Stimulated activated CD4-positive, alpha-beta T cell treated with anti-CD3 and anti-CD28 coated beads, Interleukin-4, amount 100 ng/mL, for 1 hour (primary cell): ENCODE data around the gene PSME2.

ENCODE experiments used
- DNase-seq: peaks from one replicate; pipeline ENCODE4 v3.0.0-alpha.2; 2020

PSME2 gene, protein sequence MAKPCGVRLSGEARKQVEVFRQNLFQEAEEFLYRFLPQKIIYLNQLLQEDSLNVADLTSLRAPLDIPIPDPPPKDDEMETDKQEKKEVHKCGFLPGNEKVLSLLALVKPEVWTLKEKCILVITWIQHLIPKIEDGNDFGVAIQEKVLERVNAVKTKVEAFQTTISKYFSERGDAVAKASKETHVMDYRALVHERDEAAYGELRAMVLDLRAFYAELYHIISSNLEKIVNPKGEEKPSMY

DNA sequence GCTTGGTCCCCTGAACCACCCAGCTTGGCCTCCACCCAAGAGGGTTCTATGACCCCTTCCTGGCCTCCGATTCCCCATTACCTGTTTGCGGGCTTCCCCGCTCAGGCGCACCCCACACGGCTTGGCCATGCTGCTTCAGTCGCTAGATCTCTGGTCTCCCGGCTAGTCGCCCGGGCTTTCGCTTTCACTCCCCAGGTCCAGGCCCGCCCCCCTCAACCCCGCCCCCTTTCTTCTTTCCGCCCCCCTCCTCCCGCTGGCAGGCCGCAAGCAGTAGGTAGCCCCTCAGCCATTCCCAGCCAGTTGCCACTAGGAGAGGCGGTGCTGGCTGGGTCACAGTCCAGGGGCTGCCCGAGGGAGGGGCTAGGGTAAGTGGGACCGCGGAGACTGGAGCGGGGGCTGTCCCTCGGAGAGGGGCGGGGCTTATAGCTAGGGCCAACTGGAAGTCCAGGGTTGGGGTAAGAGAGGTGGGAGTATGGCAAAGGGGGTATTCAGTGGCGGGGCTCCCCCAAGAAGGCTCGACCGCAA is at the start of gene PSME2:
PSME2 (minus strand) TSS at position 158 of the 525 bp plus-strand sequence; CDS start at position 129, 29 bp downstream.
- peak; percentile 77 for DNase-seq

DNA sequence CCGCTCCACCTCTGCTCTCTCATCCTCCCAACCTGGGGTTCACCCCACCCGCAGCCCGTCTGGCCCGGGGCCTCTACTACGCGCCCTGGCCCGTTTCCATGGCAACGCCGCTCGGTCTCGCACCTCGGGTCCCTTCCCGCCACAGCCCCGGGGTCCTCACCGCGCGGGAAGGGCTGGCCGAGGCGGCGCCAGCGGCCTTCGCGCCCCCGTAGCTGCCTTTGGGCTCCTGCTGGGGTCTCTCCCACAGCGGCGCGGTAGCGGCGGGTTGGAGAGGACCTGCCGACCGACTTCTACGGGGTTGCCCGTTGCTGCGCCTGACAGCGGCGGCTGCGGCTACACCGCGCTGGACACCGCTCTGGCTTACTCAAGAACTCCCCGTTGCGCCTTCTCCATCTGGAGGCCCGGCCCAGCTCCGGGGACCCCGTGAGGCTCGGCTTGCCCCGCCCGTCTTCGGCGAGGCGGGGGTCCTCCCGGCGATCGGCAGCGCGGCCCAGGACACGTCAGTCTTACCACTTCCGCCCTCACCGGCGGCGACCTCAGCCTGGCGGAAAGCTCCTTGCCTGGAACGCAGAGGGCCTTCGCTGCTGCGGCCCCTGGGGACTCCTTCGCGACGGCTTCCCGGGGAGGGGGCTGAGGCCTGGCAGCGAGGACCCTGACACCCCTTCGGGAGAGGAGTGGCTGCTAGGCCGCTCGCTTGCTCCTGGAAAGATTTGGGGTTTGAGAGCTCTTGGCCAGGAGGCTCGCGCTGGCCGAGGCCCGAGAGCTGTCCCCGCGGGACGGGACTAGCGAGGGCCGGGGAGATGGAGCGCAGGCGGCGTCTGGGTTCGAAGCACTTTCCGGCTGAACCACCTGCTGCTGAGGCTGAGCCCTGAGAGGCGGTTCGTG is 49.0 kb upstream of the PSME2 start, which contains the start of gene TM9SF1:
TM9SF1 (minus strand) TSS at position 256 of the 885 bp plus-strand sequence. CDS start 422 bp downstream, outside the sequence.
- DNase-seq = peak; percentile 87

DNA sequence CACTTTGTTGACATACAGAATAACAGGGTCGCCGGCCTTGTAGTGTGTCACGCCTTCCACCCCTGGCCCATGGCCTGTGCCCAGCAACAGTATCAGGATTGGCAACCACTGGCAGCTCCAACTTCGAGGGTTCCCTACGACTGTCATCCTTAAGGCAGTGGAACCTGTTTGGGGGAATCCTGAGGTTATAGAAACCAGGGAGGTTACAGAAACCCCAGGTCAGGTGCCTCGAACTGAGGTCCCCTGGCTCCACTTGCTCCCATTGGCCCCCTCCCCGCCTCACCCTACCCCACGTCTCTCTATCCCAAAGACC is 48.4 kb upstream of the PSME2 start:
- DNase-seq = no peak

DNA sequence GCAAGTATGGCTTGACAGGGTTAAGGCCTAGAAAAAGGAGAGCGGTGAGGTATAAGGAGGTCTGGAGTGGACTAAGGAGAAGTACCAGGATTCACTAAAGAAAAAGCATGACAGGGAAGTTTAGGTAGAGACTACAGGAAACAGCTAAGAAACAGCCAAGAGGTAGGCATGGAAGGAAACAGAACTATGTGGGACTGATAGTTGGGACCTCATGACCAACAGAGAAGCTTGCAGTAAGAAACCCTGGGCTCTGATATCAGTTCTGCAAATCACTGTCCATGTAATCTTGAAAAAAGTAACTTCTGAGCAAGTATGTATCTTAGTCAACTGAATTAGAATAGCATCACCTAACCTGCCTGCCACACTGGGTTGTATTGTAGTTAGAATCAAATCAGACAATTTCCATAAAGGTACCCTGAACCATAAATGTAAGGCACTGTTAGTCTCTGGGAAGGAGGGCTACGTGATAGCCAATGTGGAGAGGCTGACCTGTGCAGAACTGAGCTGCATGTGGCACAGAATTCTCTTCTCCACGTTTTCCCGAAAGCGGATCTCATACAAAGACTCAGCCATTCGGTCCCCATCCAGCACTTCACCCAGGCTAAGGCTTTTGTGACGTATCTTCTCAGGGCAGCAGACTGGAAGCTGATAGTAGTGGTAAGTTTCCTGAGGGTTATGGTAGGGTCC is 47.9 kb upstream of the PSME2 start:
- no peak for DNase-seq

DNA sequence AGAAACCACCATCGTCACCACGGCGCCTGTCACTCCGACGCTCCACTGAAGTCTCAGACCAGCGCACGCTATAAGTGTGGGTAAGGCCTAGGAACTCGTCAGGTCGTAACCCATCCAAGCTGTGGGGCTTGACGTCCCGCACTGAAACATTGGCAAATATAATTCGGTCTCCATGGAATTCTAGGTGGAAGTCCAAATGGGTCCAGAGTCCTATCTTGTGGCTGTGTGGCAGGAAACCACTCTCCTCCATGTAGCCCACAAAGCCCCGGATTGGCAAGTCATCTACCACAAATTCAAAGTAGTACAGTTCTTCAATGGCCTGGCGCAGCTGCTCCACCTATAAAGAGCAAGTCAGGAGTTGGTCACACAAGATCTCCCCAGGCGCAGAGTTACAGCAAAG is 46.5 kb upstream of the PSME2 start:
- no peak for DNase-seq

DNA sequence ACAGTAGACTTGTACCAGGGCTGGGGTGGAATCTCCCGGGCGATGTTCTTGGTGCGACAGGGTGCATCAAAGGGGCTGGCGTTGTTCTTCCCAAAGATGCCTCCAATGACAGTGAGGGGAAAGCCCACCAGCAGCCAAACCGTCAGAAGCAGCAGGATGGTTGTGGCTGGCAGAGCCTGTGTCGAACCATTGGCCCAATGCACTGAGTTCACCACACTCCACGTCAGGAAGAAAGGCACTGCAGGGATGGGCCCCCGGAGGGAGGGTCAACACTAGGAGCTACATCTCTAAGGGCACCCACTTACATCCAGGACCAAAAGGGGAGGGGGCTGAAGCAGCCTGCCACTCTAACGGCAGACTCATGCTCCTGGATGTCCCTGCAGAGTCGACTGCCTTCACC is 44.0 kb upstream of the PSME2 start:
- DNase-seq = no peak

DNA sequence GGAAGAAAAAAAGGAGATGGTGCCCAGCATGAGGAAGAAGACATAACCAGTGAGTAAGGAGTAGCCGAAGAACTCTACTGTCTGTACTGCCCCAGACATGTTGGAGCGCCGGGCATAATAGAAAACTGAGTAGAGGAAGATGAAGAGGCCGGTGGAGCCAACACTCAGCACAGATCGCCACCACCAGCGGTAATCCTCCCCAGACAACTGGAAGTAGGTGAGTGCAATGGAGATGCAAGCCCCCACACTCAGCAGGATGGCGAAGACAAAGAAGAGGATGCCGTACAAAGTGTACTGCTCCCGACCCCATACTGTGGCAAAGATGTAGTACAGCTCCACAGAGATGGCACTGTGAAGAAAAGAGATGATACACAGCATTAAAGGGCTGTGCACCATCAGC is 43.0 kb upstream of the PSME2 start:
- no peak for DNase-seq

DNA sequence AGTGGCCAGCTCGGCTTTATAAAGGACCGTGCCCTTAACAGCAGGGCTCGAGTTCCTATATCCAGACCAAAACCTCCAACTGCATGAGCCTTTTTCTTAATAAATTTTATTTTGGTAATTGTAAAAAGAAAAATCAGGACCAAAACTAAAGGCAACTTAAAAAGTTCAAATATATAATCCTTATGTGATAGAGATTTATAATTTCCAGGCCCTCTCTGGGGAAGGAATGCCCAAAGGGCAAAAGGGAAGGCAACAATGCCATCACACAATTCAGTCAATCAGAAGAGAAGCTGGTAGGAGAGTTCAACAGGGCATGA is 42.6 kb upstream of the PSME2 start:
- no peak for DNase-seq

DNA sequence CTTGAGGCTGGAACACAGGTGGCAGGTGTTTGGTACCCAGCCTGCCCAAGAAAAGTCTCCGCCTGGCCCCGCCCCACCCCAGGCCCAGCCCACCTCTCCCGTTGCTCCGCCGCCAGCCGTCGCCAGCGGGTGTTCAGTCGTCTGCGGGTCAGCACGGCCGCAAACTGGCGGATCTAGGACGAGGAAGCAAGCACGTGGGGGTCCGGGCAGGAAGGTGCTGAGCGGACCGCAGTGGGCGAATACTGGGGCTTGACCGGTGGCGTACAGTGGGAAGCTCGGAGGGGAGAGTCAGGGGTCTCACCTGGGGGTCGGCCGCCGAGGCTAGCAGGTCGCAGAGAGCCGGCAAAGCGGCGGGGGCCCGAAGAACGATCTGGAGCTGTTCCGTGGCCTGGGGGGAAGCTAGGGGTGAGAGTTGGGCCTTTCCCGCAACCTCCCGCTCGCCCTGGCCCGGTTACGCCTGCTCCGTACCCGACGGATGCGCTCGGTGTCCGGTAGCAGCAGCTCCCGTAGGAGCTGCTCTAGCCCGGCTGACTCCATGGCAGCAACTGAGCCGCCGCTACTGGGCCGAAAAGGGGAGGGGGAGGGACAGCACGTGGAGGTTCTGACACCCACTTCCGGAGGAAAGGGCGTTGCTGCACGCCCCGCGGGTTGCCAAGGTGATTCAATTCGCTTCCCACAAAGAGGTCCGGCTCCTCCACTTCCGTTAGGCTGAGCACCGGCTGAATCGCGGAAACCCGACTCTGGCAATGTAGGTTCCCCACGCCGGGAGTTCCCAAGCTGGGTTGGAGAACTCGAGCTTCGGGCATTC is 42.0 kb upstream of the PSME2 start, which contains the start of gene IPO4:
IPO4 (minus strand) TSS at position 566 of the 808 bp plus-strand sequence; CDS start at position 537, 29 bp downstream.
- peak; percentile 92 for DNase-seq

DNA sequence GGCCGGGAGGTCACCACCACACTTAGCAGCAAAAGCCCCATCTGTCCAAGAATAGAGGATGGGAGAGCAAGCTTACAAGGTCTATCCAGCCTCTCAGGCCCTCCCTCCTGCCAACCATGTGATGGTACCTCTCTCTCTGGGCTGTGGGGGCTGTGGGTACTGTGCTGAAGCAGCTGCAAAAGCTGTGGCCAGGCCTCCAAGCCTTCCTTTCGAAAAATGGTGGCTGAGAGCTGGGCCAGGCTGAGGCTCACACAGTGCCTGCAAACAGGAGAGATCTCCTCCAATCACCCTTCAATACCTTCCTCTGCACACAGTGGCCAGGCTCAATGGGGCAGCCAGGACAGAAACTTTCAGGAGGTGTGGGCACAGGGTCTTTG is 41.1 kb upstream of the PSME2 start:
- DNase-seq = no peak

DNA sequence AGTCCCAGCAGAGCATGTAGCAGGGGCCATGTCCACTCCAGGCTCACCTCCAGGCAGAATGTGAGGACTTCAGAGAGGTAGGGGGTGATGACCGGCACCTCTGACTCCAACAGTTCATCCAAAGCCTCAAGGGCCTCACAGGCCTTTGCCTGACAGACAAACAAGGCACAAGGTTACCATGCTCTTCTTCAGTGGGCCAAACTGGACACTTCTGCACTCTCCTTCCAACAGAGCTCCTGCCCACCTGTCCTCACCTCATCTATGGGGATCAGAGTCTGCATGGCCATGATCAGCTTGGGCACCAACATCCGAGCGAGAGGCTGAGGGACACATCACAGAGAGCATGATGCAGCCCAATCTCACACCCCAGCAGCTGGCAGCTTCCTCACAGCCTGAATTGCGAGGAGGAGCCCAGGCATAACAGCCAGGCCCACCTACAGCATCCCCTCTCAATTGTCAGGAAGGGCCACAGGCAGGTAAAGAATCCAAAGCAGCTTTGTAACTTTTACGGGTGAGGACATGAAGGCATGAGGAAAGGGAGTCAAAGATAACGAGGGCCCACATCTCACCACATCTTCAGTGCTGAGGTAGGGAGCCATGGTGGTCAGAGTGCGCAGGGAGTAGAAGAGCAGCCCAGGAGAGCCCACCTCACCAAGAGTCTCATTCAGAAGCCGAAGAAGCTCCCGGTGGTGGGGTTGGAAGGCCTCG is 40.6 kb upstream of the PSME2 start:
- no peak for DNase-seq

DNA sequence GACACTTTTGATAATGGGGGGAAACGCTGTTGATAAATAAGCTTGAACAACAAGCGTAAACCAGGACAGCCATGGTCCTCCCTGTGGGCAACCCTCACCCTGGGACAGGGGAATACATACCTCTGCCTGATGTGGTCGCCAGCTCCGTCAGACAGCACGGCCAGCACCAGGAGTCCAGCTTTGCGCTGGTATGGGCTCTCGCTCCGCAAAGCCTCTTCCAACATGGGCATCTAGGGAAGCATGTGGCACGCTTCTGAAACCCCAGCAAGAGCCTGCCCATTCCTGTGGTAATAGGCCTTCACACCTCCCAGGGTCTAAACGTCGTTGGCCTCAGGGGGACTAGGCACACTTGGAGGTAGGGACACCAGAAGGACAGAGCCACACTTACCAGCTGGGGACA is 39.3 kb upstream of the PSME2 start:
- no peak for DNase-seq

DNA sequence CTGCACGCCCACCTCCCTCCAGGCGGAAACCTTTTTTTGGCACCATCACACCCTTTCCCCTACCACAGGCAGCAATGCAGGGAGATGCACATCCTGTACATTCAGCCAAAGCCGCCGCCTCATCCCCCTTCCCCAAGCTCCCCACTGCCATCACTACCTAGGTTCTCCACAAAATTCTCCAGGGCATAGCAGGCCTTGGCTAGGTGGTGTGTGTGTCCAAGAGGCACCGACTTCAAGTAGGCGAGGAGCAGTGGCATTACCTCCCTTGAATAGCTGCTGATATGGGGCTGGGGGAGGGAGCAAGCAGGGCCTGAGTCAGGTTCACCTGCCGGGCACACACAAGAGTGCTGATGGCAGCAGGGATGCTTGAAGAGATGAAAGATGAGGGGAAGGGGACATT is 38.6 kb upstream of the PSME2 start:
- DNase-seq = no peak

DNA sequence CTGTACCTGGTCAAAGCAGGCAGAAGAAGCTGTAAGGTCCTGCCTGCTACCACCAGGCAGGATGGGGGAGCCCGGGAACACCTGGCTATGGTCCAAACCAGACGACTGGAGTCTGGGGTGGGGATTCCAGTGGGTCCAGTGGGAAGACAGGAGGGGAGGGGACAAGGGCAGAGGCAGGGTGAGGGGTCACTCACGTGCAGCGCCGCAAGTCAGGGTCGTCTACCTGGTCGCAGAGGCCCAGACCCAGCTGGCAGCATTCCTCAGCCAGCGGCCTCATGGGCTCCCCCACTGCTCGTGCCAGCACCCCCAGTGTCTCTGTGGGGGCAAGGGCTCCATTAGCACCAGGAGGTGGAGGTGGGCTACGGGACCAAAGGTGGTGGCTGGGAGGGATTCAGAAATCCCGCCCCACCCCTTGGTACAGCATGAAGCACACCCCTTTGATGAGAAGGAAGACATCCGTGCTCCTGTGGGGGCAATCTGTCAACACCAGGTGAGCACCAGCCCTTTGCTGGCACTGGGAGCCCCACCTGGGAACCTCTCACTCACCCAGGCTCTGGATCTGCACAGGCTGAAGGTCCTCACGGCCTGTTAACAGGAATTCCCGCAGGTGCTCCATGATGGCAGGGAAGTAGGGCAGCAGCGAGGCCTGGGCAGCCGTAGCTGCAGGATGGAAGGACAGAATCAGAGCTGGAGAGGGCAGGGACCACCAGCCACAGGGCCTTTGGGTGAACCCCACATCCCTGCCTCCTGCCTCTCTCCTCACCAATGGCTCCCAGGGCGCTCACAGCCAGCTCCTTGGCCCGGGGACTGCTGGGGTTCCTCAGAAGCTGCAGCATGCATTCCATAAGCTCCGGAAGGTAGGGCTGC is 37.9 kb upstream of the PSME2 start:
- DNase-seq = no peak

DNA sequence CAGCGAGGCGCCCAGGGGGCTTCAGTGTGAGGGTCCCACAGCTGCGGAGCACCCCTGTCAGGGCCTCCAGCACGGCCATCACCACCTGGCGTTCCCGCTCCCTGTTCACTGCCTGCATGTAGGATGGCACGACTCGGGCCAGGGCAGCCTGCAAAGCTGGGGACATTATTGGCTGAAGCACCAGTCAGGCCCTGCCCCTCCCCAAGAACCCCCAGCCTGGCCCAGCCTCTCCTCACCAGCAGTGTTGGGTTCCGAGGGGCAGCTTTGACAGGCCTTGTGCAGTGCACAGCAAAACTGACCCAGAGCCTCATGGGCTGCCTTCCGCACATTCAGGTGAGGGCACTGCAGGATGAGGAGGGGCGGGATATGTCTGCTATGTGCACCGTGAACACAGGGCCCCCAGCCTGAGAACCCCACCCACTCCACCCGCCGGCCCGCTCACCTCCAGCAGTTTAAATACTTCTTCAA is 36.6 kb upstream of the PSME2 start:
- DNase-seq = no peak

DNA sequence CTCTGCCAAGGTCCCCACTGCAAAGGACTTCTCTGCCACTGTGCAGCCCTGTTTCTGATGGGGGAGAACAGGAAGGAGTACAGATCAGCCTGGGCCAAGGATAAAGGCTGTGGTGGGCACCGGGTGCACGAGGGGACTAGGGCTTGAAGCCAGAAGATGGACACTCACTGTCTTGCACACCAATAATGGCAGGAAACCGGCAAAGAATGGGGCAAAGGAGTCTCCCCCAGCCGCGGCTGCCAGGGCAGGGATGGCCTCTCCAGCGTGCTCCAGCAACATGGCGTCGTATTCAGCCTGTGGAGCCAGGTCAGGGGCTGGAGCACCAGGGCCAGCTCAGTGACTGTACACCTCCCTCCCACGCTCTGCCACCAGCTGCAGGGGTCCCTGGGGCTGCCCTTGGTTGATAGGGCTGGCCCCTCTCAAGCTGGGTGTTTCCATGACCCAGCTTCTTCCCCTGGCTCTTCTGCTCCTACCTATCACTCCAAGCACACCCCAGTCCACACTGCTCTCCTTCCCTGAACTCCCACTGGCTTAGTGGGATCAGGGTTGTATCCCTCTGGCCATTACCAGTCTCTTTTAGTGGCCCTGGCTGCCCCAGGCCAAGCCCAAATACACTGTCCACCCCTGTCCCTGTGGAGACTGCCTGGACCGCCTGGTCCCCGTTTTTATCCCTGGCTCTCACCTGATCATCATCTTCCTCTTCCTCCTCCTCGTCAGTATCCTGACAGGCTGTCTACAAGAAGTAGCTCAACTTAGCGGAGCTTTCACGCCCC is 35.9 kb upstream of the PSME2 start:
- DNase-seq = no peak

DNA sequence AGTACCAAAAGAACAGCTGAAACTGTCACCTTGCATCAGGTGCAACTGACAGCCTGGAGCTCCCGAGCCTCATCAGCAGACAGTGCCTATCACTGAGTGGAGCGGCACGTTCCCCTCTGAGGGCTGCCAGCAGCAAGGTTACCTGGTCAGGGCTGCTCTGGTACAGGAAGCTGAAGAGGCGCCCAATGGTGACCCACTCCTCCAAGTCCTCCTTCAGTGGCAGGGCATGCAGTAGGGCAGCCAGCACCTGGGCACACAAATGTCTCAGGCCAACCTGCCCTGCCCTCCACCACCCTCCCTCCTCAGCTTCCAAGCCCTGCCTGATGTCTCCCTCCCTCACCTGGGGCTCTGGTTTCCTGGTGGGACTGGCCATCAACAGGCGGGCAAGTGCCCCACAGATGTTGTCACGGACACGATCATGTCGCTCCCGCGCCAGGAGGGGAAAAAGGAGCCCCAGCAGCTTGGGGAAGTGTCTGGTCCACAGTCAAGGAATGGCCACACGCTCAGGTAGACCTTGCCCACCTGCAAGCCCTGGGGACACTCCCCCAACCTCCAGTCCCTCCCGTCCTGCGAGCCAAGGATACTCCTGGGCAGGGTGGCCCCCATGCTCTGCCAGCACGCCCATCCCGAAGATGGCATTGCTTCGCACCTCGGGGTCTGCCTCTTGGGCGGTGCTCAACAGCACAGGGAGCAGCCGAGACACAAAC is 35.1 kb upstream of the PSME2 start:
- no peak for DNase-seq

DNA sequence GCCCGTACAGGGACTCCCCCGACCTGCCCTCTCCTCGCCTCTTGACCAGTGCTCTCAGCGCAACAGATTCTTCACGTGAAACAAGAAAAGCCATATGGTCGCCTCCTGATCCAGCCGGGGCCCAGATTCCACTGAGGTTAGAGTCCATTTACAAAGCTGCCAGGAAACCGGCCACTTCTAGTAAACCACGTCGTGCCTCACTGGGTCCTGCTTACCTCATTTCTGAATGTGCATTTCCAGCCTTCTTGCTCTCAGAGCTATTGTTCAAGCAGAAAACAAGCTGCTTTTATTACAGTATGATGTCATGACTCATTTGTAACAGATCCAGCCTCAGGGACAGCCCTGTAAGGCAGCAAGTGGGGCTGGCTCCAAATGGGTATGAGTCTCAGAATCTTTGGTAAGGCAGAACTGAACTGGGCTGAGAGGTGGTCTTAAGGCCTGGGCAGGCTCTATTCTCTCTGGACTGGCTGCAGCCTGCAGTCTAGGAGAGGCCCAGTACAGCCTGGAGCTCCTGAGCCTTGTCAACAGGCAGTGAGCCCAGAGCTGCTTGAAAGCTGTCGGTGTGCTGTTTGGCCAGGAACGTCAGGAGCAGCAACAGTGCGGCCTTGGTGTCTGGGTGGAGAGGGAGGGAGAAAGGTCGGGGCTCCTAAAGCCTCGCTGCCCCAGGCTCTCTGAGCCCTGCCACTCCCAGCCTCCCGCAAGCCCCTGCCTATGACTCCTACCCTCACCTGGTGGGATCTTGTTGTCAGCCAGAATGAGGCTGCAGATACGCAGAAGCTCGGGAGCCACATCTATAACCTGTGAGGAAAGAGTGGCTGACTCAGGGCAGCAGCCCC is 33.8 kb upstream of the PSME2 start:
- DNase-seq = no peak
